MM.1S (cell line): ENCODE data around the gene SPDYE1.
"Not testable (repeated sequence)": the region's sequence is repeated elsewhere in the genome, so short reads cannot be mapped to it uniquely, and the experiment has no call there.

ENCODE experiments used
- DNase-seq: peaks from one replicate; pipeline ENCODE4 v3.0.0-alpha.2; 2015
- H2AFZ ChIP-seq: fragments of 300-600 bp; sonication (generic); 2 replicates; pipeline ENCODE4 v1.6.0; 2016; ENCODE audit warnings: antibody characterized with exemption, low read length
- H3F3A ChIP-seq: fragments of 300-600 bp; sonication (generic); 2 replicates; pipeline ENCODE4 v1.6.1; 2016; ENCODE audit warnings: mild to moderate bottlenecking, antibody characterized with exemption, low read length, moderate library complexity, mixed read lengths; ENCODE audit not compliant: insufficient read depth
- H3K27ac ChIP-seq: fragments of 300-600 bp; sonication (generic); 2 replicates; pipeline ENCODE4 v1.5.1; 2016; ENCODE audit warnings: mild to moderate bottlenecking, low read length
- H3K27me3 ChIP-seq: fragments of 300-600 bp; sonication (generic); replicated peaks from 2 replicates; pipeline ENCODE4 v1.6.0; 2016; ENCODE audit warnings: low read length; ENCODE audit not compliant: insufficient read depth
- H3K36me3 ChIP-seq: fragments of 300-600 bp; sonication (generic); replicated peaks from 2 replicates; pipeline ENCODE4 v1.6.1; 2016; ENCODE audit warnings: mild to moderate bottlenecking, low read length, mixed read lengths; ENCODE audit not compliant: insufficient read depth
- H3K4me1 ChIP-seq: fragments of 300-600 bp; sonication (generic); 2 replicates; pipeline ENCODE4 v1.6.1; 2016; ENCODE audit warnings: low read length, mixed read lengths
- H3K4me2 ChIP-seq: fragments of 300-600 bp; sonication (generic); 2 replicates; pipeline ENCODE4 v1.6.0; 2016; ENCODE audit warnings: low read depth, low read length
- H3K4me3 ChIP-seq: fragments of 300-600 bp; sonication (generic); 2 replicates; pipeline ENCODE4 v1.5.1; 2016; ENCODE audit warnings: low read length, mixed read lengths
- H3K79me2 ChIP-seq: fragments of 300-600 bp; sonication (generic); 2 replicates; pipeline ENCODE4 v1.6.1; 2016; ENCODE audit warnings: mixed run types, low read length, mixed read lengths
- H3K9ac ChIP-seq: fragments of 300-600 bp; sonication (generic); 2 replicates; pipeline ENCODE4 v1.6.1; 2016; ENCODE audit warnings: low read length, mixed read lengths
- H3K9me2 ChIP-seq: fragments of 300-600 bp; sonication (generic); replicated peaks from 2 replicates; pipeline ENCODE4 v1.6.1; 2016; ENCODE audit warnings: mild to moderate bottlenecking, low read length, mixed read lengths; ENCODE audit not compliant: insufficient read depth
- H3K9me3 ChIP-seq: fragments of 300-600 bp; sonication (generic); replicated peaks from 2 replicates; pipeline ENCODE4 v1.6.1; 2016; ENCODE audit warnings: mild to moderate bottlenecking, low read length, mixed read lengths; ENCODE audit not compliant: insufficient read depth
- H4K20me1 ChIP-seq: fragments of 300-600 bp; sonication (generic); 2 replicates; pipeline ENCODE4 v1.6.1; 2016; ENCODE audit warnings: mild to moderate bottlenecking, low read length, moderate library complexity, mixed read lengths; ENCODE audit not compliant: insufficient read depth
- CTCF ChIP-seq: fragments of 300-600 bp; sonication (generic); IDR thresholded peaks from 2 replicates; pipeline ENCODE4 v1.5.1; 2016; ENCODE audit warnings: antibody characterized with exemption, low read length, mixed read lengths
- EZH2 ChIP-seq: fragments of 300-600 bp; sonication (generic); optimal IDR thresholded peaks from 2 replicates; pipeline ENCODE3; 2017; ENCODE audit warnings: low read depth, mild to moderate bottlenecking, antibody characterized with exemption, low read length, mixed read lengths
- EZH2phosphoT487 ChIP-seq: fragments of 300-600 bp; sonication (generic); IDR thresholded peaks from 2 replicates; pipeline ENCODE4 v1.6.1; 2018; ENCODE audit warnings: antibody characterized with exemption, low read length

SPDYE1 gene

GRCh38 chr7:43974725-43975482 is 22.8 kb upstream of the SPDYE1 start:
- not testable (repeated sequence) for DNase-seq, H3K79me2 ChIP-seq, H3K27me3 ChIP-seq, H3K4me3 ChIP-seq, H3K27ac ChIP-seq, H3K4me2 ChIP-seq, H2AFZ ChIP-seq, H3K36me3 ChIP-seq, H3F3A ChIP-seq, H3K9me2 ChIP-seq, H4K20me1 ChIP-seq, H3K4me1 ChIP-seq, H3K9ac ChIP-seq, H3K9me3 ChIP-seq

- H3F3A ChIP-seq = no peaks in the 10 kb centered on the region
- H2AFZ ChIP-seq = no peak overlapping the region
- H3K9ac ChIP-seq = no peak overlapping the region
- no peak overlapping the region for H3K27ac ChIP-seq
- TF ChIP-seq CTCF (no peak), EZH2phosphoT487 (no peak), EZH2 (no peak)
- H3K9me3 ChIP-seq = no peaks in the 10 kb centered on the region
- H3K4me1 ChIP-seq = no peaks in the 10 kb centered on the region
- H3K27me3 ChIP-seq = no peaks in the 10 kb centered on the region
- no peaks in the 10 kb centered on the region for H3K36me3 ChIP-seq
- no peak overlapping the region for H3K4me3 ChIP-seq
- no peak for DNase-seq
- no peaks in the 10 kb centered on the region for H3K79me2 ChIP-seq
- no peaks in the 10 kb centered on the region for H4K20me1 ChIP-seq
- no peak overlapping the region for H3K4me2 ChIP-seq
- no peaks in the 10 kb centered on the region for H3K9me2 ChIP-seq
Measured at GRCh38 chr7:43977525-43977924, 20.2 kb upstream of the SPDYE1 start.

GRCh38 chr7:43978102-43978501 is 19.6 kb upstream of the SPDYE1 start:
- not testable (repeated sequence) for H3K79me2 ChIP-seq, H3F3A ChIP-seq, H2AFZ ChIP-seq, H3K9me2 ChIP-seq, H3K4me3 ChIP-seq, H3K4me1 ChIP-seq, H4K20me1 ChIP-seq, H3K9ac ChIP-seq, H3K4me2 ChIP-seq, H3K36me3 ChIP-seq, H3K27ac ChIP-seq, H3K27me3 ChIP-seq, H3K9me3 ChIP-seq, DNase-seq

- DNase-seq, H3K9me3 ChIP-seq, H3K27ac ChIP-seq, H3K79me2 ChIP-seq, H3K4me1 ChIP-seq, H3K4me2 ChIP-seq, H3K9me2 ChIP-seq, H3K36me3 ChIP-seq, H2AFZ ChIP-seq, H3F3A ChIP-seq, H3K9ac ChIP-seq, H4K20me1 ChIP-seq, H3K4me3 ChIP-seq, H3K27me3 ChIP-seq: not testable (repeated sequence)
Measured at GRCh38 chr7:43982848-43983247, 14.8 kb upstream of the SPDYE1 start.

GRCh38 chr7:43983736-43984135 is 14.0 kb upstream of the SPDYE1 start:
- H3K79me2 ChIP-seq, H3K27me3 ChIP-seq, H3K9me3 ChIP-seq, H3K27ac ChIP-seq, DNase-seq, H2AFZ ChIP-seq, H3K9ac ChIP-seq, H3K4me2 ChIP-seq, H3K4me1 ChIP-seq, H4K20me1 ChIP-seq, H3K36me3 ChIP-seq, H3K4me3 ChIP-seq, H3K9me2 ChIP-seq, H3F3A ChIP-seq: not testable (repeated sequence)
